Activated naive CD8-positive, alpha-beta T cell treated with anti-CD3 and anti-CD28 coated beads, Interleukin-2, amount 50 U/mL, for 16 hours (primary cell): ENCODE results near the gene OR2A7.
"Not testable (repeated sequence)": the region's sequence is repeated elsewhere in the genome, so short reads cannot be mapped to it uniquely, and the experiment has no call there.

Source experiments
- DNase-seq: peaks from one replicate; pipeline ENCODE4 v3.0.0-alpha.2; 2020; ENCODE audit warnings: low read depth, low spot score

Gene OR2A7, protein sequence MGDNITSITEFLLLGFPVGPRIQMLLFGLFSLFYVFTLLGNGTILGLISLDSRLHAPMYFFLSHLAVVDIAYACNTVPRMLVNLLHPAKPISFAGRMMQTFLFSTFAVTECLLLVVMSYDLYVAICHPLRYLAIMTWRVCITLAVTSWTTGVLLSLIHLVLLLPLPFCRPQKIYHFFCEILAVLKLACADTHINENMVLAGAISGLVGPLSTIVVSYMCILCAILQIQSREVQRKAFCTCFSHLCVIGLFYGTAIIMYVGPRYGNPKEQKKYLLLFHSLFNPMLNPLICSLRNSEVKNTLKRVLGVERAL

DNA sequence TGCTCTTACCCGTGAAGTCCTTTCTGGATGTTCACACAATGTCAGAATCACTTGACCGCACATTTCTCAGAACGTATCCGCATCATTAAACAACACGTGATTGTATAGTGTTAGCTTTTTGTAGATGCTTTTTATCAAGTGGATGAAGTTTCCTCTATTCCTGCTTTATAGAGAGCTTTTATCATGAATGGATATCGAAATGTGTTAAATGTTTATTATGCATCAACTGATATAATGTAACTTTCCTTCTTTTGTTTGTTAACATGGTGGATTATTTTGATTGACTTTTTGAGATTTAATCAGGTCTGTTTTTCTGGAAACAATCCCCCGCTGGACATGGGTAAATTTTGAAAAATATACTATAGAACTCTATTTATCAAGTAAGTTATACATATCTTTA is at the start of gene OR2A7:
TSS of gene OR2A7 (minus strand) at position 101 of the 400 bp plus-strand sequence. CDS start 5,164 bp downstream, outside the sequence.
- DNase-seq = not testable (repeated sequence)

DNA sequence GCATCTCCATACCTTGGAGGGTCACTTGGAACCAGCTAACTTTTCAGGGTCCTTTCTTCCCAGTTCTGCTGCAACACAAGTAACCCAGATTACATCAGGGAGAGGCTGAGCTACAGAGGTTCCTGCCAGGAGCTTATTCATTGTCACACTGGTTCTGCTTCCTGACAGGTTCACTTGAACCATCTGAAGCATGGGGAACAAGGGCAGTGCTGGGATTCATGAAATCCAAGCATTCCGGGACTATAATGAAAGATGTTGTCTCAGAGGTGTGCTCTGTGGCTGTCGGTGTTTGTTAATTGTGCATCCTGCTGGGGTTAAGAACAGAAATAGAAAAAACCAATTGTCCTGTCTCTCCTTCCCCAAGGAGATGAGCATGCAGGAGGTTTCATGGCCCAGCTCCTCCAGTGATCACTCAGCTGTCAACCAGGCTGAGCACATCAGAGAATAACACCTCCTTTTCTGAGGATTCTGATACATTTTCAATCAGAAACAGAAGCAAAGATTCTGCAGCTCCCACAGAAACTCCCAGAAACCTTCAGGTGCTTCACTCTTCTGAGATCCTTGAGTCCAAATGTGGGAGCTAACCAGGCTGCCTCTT is 47.4 kb upstream of the OR2A7 start, which contains the start of gene OR2A1:
TSS of gene OR2A1 (plus strand) at position 548 of the 598 bp plus-strand sequence. CDS start 5,706 bp downstream, outside the sequence.
- DNase-seq = not testable (repeated sequence)

DNA sequence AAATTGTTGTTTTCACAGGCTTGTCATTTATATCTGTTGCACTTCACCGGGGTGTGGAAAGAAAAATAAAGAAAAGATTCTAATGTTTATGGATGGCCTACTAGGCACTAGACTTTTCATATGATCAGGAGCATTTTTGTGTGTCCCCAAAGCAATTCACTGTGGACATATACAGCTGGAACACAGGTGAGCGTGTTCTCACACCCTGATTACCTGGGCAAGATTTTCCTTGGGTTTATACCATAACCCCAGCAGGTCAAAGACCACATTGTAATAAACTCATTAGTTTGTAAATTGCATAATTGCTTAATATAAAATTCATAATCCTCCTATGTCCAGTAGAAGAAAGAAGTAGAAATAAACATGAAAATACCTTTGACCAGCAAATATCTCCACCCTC is 46.6 kb upstream of the OR2A7 start:
- DNase-seq = not testable (repeated sequence)

DNA sequence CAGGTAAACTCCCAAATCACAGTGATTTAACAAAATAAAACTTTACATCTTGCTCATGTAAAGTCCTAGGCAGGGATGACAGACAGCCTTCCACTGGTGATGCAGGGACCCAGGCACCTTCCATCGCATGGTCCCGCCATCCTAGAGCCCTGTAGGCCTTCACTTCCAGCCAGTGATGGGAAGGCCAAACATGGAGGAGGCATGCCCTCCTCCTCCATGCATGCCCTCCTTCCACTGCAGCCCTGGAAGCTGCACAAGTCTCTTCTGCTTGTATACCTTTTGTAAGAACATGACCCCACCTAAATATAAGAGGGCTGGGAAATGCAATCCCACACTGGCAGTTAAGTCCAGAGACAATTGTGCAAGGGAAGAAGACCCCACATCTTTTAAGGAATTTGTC is 45.1 kb upstream of the OR2A7 start:
- DNase-seq = not testable (repeated sequence)

DNA sequence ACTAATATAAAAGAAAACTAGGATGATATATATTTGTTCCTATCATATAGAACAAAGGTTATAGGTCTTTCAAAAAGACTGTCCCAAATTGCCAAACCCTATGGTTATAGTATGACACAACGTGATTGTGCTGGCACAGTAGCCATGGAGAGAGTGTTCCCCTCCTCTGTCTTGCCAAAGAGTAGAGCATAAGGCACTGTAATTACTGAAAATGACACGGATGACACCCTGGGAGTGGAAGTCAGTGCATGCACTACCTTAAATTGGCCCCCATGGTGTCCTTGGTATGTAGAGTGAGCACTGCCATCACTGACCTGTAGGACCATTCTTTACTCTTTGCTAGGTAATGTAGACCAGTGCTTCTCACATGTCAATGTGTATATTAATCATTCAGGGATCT is 40.6 kb upstream of the OR2A7 start:
- DNase-seq = not testable (repeated sequence)

DNA sequence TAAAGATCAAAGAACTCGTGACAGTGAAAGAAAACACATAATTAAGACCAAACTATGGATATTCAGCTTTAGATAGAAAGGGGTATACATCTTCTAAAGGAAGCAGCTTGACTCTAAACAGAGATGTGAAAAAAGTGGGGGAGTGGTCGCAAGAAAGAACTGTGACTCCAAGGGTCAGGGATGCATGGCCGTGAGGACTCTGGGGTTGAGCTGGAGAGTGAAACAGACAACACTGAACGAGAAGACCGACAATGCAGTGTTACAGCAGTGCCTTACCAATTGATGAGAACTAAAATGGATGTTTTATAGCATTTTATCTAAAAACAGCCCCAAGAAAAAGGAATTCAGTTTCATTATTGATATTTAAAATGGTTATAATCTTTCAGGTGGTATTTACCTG is 39.0 kb upstream of the OR2A7 start:
- not testable (repeated sequence) for DNase-seq

DNA sequence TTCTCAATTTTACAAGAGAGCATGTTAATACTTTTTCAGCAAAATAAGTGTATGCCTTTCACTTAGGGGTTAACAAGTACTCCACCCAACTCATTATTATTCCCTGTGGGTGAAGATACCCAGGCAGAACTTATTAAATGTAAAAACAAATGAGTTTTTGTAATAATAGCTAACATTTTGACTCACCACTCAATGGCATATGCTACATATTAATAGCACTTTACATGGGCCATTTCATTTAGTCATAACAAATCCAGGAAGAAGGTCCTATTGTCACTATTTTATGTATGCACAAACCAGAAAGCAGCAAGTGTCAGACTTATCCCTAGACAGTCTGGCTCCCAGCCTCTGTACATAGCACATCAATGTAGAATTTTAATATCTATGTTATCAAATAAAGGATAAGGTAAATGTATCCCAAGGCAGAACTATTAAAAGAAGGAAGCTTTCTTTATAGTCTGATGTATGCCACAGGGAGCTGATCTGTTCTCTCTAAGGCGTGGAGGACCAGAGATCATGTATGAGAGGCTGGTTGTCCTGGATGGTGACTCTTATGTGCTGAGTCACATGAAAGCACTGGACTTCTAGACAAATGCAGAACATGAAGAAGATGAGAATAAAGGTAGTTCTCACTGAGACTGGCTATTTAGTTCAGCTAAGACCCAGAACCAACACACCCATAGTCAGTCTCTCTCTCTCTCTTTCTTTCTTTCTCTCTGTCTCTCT is 38.1 kb upstream of the OR2A7 start:
- not testable (repeated sequence) for DNase-seq

DNA sequence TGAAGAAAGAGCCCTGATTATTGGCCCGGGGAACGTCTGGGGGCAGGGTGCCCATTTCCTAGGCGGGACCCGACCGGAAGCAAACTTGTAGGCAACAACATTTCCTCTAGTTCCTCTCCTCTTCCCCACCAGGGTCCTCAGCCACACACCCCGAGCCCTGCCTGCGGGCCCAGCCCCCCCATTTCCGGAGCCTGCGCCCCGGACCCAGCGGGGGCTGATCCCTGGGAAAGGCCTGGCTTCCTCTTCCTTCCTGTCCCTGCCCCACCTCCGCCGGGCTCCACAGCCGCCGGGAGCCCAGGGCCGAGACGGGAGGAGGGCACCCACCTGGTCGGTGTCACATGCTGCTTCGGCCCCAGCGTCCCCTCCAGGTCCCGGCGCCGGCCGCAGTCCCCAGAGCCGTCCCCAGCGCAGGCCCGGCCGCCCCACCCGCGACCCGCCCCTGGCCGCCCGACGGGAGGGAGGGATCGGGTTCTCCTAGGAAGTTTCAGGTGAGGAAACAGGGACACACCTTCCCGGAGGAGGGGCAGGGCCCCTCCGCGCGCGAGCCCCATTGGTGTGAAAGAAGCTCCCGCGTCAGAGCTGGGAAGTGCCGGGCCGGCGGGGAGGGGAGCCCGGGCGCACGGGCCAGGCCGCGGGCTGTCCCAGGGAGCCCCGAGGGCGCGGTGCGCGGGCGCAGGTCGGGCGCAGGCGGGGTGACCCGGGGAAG is 29.4 kb upstream of the OR2A7 start:
- DNase-seq = not testable (repeated sequence)

DNA sequence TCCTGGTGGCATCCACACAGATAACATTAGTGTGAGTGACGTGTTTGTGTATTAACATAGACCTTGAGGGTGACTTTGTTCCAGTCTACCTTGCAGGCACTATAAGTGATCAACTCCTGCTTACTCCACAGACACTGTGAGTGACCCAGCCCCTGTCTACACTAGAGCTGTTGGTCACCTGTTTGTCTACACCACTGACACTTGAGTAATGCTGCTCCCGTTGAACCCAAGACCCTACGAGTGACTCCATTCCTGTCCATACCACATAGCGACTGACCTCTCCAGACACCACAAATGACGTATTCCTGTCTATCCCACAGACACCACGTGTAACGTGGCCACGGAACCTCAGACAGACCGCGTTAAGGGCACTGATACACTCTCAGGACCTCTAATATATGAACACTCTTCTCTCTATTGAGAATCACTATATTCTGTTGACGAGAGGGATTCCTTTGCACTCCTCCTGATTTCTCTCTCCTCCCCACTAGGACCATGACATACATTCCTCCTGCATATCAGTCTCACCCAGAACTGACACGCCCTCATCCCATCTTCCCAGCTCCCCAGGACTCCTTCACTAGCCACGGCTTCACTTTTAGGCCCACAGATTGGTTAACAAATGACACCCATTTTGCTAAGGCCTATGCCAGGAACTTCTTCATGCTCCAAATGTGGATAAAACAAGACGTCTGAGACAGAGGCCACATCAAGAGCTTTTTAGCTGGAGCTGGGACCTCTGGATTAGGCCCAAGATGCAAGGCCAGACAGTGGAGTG is 28.0 kb upstream of the OR2A7 start:
- DNase-seq = not testable (repeated sequence)

DNA sequence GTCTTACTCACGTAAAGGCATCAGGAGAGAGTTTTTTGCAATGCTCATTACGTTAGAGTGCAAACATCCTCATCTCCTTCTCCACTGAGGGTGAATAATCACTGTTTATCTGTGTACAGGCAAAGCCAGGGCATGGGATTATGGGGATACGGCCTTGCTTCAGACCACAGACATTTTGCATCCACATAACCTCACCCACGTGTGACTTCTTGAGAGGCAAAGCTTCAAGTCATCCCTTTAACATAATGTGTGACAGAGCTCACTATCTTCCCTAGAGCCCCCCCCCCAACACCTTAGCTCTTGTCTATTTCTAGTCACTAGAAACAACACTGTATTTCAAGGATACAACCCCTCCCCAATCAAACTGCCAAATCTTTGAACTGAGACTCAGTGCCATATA is 27.0 kb upstream of the OR2A7 start:
- DNase-seq = not testable (repeated sequence)

DNA sequence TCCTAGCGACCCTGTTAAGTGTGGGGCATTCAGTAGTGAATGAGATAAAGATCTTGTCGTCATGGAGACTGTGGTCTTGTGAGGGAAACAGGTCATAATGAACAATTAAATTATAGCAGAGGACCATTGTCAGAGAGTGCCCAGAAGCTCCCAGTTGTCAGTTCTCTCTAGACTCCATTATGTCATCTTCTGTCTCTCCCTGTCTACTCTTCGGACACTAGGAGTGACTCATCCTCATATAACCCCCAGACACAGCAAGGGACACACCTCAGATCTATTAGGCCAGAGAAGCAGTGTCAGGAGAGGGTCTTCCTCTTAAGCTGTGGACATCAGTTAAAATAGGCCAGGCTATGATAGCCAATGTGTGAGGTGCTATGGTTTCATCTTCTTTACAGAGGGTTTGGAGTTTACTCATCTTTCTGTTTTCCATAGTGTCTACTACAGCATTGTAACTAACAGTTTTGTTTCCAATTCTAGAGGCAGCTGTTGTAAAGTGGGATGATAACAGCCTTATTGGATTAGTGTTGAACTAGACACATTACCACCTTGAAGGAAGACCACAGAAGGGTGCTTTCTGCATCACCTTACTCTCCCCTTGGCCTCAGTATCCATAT is 22.7 kb upstream of the OR2A7 start:
- DNase-seq = not testable (repeated sequence)

DNA sequence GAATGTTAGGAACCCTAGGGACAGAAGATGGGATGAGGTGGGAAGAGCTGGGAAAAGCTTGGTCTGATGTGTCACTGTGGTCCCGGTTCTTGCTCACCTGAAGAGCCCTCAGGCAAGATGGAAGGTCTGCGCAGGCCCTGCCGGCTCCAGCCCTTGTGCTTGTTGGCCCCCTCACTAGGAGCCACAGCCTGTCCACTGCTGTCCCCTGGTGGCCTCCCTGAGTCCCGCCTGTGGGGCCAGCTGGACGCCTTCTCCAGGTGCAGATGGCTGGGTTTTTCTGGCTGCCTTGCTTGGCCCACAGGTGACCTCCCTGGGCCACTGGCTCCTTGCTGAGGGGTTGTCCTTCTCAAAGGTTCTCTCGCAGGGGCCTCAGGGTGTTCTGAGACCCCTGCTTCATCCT is 19.1 kb upstream of the OR2A7 start:
- not testable (repeated sequence) for DNase-seq

DNA sequence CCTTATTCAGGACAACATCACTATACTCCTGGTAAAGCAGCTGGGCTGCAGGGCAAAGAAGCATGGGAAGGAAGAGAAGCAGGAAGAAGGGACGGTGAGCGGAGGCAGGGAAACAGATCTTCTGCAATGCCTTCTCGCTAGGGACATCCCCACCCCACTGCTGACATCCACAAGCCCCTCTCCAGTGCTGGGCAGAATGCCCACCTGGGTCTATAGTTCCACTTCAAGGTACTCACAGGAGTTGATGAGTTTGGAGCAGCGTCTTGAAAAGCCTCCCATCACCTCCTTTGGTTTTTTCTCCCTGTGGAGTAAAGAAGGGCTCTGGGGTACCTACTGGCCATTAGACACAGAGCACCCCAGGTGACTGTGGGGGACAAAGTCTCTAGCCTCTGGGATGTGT is 17.9 kb upstream of the OR2A7 start:
- DNase-seq = not testable (repeated sequence)

DNA sequence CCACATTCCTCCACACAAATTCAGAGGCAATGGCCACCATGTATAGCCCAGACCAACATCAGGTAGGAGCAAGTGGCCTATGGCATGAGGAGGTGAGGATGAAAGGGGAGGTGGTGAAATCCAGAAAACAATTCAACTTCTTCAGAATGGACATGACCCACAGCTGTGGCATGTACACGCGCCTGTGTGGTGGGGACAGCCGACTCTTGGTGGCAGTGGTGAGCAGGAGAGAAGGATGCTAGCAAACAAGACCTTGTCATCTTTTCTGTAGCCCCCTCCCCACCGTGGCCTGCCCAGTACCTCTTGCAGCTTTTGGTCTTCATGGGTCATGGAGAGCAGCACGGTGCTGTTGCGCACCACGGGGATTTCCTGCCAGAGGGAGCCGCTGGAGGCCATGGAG is 17.4 kb upstream of the OR2A7 start:
- not testable (repeated sequence) for DNase-seq

DNA sequence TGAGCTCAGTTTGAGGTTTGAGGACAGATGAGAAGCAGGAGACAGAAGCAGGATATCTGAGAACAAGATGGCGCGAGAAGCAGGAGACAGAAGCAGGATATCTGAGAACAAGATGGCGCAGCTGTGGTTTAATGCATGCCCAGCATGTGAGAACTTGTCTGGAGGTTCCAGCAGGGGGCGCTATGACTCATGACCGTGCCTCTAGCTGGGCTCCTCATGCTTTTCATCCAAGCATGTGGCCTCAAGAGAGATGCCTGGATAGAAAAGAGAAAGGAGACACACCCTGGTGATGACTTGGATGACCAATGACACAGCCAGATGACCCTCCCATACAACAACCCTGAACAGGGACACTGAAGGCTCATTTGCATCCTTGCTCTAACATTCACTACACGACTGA is 15.4 kb upstream of the OR2A7 start:
- DNase-seq = not testable (repeated sequence)

DNA sequence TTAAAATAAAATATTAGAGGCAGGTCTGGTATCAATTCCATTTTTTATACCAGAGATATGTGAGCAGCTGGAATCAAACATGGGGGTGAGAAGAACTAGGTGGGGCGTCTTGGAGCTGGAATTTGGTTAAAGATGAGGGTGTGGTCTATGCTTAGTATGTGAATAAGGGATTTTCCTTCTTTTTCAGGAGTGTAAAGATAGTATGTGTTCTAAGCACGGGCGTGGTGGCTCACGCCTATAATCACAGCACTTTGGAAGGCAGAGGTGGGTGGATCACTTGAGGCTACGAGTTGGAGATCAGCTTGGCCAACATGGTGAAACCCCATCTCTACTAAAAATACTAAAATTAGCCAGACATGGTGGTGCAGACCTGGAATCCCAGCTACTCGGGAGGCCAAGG is 10.7 kb upstream of the OR2A7 start:
- not testable (repeated sequence) for DNase-seq

DNA sequence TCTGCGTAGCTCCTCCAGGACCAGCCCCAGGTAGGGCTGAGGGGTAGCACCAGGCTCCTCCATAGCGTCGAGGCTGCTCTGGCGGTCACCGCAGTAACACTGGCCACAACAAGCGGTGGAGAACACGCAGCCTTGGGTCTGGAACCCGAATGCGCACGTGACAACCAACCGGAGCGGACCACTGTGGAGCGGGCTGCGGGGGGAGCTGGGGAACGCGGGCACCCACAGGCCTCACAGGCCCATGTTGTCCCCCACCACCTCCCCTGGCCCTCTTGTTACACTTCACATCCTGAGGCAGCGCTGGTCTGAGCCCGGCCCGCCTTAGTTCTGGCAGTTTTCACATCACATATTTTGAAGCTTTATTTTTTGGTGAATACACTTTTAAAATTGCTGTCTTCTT is 4.6 kb upstream of the OR2A7 start, which contains the start of gene CTAGE8:
TSS of gene CTAGE8 (minus strand) at position 101 of the 400 bp plus-strand sequence. CDS start at position 63, 38 bp downstream.
- DNase-seq = not testable (repeated sequence)

DNA sequence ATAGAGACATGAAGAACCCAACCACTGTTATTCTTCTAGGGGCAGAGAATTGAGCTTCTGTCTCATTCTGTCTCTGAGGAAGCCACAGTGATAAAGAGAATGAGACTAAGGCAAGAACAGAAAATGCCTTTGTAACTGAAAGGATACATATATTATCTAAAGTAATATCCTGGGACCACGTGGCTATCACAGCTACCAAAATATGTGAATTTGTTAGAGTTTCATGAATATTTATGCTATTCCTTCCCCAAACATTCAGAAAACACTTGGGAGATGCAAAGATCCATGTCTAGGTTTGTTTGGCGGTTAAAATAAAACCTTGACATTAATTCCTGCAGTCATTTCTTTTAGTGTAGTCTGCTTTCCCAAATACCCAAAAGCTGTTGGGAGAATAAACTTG is 2.5 kb downstream of the OR2A7 start:
- DNase-seq = not testable (repeated sequence)

DNA sequence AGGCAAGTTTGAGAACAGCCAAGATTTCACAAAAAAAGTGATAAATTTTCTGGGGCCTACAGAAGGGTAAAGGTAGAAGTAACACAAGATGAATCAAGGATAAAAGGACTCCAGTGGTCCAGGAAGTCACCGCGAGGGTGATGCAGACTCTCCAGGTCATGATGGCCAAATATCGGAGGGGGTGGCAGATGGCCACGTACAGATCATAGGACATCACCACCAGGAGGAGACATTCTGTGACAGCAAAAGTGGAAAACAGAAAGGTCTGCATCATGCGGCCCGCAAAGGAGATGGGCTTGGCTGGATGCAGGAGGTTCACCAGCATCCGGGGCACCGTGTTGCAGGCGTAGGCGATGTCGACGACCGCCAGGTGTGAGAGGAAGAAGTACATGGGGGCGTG is 5.5 kb downstream of the OR2A7 start:
- not testable (repeated sequence) for DNase-seq

DNA sequence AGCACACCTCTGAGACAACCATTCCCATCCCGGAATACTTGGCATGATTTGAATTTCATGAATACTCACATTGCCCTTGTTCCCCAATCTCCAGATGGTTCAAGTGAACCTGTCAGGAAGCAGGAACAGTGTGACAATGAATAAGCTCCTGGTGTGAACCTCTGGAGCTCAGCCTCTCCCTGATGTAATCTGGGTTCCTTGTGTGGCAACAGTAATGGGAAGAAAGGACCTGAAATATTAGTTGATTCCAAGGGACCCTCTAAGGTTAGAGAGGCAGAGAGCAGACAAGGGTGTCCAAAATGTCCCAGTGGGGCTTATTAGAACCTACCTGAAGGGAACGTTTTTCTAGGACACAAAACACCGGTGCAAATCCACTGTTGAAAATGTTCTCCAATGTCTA is 8.5 kb downstream of the OR2A7 start:
- DNase-seq = no peak
